ENCODE measurements around the gene MRPL47.

GRCh38 chr3:179646177-179646576 is 41.7 kb upstream of the MRPL47 start:
- TF ChIP-seq, protein P1, sequence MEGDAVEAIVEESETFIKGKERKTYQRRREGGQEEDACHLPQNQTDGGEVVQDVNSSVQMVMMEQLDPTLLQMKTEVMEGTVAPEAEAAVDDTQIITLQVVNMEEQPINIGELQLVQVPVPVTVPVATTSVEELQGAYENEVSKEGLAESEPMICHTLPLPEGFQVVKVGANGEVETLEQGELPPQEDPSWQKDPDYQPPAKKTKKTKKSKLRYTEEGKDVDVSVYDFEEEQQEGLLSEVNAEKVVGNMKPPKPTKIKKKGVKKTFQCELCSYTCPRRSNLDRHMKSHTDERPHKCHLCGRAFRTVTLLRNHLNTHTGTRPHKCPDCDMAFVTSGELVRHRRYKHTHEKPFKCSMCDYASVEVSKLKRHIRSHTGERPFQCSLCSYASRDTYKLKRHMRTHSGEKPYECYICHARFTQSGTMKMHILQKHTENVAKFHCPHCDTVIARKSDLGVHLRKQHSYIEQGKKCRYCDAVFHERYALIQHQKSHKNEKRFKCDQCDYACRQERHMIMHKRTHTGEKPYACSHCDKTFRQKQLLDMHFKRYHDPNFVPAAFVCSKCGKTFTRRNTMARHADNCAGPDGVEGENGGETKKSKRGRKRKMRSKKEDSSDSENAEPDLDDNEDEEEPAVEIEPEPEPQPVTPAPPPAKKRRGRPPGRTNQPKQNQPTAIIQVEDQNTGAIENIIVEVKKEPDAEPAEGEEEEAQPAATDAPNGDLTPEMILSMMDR (IDR thresholded peaks at IDR 0.05; ENCODE audit: insufficient read depth, low read length, poor library complexity, severe bottlenecking): no peak
- TF ChIP-seq EZH2phosphoT487 (conservative IDR thresholded peaks at IDR 0.05; ENCODE audit: low read length): no peak
